Activated effector memory CD4-positive, alpha-beta T cell treated with anti-CD3 and anti-CD28 coated beads, Interleukin-2, amount 50 U/mL, for 16 hours (primary cell): ENCODE results near the gene DNAH17.

Source experiments
- DNase-seq: peaks from one replicate; pipeline ENCODE4 v3.0.0-alpha.2; 2020

Gene DNAH17

DNA sequence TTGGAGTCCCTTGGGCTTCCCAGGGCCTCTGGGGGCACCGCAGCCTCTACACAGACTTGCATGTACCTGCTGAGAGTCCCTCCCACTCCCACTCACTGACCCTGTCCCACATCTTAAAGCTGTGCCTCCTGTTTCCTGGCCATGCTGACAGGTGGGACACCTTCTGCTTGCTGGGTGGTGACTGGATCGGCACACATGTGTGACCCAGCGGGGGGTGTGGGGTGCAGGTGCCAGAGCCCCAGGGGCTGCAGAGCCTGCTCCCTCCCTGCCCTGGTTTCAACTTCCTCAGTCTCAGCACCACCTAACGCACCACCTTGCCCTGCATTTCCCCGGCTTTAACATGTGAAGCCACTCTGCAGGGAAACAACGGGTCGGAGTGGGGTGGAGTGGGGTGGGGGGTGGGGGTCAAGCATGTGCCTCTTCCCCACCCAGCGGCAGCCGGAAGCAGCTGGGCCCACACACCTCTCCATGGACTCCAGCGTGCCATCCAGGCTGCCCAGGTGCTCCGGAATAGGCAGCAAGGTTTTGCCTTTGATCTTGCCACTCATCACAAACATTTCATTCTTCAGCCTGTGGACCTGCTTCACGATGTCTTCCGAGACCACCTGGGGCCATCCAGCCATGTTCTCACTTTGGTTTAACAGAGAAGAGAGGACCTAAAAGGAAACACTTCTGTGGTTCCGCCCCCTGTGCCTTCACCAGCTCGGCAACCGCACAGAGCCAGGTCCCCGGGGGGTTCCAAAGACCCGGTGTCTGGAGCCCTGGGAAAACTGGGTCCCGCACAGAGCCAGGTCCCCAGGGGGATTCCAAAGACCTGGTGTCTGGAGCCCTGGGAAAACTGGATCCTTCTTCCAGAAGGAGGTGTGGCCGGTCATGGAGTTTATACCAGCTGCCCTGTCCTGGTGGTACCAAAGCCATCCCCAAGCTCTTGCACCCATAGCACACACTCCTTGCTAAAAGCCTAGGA is 4.7 kb downstream of the DNAH17 start:
- no peak for DNase-seq

DNA sequence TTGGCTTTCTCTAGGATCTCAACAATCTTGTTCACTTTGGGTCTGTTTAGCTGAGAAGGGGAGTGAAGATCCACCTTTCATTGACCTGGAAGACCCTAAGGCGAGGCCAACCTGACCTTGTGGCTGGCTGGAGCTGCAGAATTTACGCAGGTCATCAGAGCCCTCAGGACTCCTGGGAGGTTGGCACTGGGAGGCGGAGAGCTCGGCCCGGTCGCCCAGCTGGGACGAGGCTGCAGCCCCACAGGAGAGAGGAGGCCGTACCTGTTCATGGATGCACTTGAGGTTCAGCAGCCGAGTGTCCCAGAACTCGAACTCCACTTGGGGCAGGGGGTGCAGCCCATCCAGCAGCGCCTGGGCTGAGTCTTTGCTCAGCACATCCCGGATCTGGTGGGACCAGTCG is 5.9 kb downstream of the DNAH17 start:
- no peak for DNase-seq

DNA sequence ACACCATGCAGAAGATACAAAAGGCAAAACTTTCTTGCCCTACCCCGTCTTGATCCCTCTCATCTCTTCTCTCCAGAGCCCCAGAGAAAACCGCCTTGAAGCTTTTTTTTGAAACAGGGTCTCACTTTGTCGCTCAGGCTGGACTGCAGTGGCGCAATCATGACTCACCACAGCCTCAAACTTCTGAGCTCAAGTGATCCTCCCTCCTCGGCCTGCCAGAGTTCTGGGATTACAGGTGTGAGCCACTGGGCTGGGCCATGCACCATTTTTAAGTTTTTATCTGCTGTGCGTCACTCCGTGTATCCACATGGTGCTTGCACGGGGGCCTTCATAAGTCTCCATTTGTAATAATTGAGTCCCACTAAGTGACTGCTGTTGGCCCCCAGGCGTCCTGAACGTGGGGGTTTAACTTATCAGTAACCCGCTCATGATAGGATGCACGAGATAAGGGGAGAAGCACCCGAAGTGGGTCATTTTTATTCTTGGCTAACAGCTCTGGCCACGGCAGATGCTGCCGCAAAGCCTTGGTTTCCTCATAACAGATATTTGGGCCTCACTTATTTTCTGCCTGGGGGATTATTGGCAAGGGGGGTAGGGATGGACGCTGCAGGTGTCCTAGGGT is 8.6 kb downstream of the DNAH17 start:
- DNase-seq: no peak

GRCh38 chr17:78567991-78568390 is 9.2 kb downstream of the DNAH17 start:
- DNase-seq: no peak

DNA sequence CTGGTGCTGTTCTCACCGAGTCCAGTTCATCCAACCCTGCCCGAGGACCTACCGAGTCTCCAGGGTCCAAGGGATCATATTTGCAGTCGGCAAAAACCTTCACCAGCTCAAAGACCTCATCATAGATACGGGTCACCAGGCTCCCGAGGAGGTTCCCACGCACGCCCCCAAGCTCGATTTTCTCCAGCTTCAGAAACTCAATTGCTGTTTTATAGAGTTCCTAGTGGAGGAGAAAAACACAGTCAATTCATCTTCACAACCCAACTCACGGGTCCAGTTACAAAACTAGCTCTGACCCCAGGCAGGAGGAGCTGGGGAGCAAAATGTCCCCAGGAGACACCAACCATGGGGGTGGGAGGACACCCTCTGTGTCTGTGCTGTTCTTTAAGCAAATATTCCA is 10.2 kb downstream of the DNAH17 start:
- no peak for DNase-seq

DNA sequence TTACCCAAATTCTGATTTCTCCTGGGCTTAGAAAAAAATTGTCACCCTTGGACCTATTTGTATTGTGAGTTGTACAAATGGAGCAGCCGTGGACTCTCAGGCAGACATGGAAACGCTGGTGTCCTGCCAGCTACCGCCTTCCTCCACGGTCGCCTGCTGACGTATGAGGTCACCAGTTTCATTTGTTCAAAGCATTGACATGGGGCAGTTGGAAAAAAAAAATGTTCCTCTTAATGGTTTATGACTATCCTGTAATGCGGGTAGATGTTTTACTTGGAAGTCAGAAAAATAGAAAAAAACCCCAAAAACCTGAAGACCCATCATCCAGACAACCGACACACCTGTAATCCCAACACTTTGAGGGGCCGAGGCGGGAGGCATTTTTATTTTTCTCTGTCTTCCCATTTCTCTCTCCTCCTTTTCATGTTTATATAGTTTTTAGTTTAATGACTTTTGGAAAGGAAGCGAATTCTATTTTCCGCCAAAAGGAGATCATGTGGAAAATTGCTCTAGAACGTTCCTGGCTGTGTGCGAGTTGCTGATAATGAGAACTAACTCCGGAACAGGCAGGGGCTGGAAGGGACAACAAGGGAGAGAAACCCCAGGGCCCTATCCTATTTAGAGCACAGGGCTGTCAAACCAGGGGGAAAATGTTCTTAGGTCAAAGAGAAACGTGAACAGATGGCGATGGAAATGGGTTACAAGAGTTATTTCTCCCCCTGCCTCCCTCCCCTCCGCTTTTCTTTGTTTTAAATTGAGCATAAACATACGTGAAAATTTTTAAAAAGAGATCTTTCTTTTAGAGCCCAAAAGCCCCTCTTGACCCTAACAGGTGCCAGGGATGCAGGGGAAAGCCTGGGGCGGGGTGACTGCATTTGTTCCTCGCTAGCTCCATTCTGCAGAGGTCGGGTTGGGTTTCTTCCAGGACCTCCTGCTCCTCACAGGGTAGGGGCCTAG is 13.7 kb downstream of the DNAH17 start:
- DNase-seq: no peak

DNA sequence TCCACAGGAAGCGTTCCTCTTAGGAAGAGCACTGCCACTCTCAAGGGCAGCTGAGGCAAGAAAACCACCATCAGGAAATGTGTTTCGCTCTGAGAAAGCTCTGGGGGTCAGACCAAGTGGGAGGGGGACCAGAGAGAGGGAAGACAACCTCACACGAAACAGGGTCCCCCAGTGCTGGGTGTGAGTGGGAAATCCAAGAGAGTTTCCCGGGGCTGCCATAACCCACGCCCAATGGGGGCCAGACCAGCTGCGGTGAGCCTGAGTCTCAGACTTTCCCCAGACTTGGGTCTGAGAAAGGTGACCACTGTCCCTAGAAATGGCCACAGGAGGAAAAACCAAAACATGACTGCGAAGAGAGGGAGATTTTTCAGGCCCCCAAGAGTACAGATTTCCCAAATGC is 14.5 kb downstream of the DNAH17 start:
- no peak for DNase-seq

GRCh38 chr17:78561166-78561565 is 16.0 kb downstream of the DNAH17 start:
- no peak for DNase-seq

DNA sequence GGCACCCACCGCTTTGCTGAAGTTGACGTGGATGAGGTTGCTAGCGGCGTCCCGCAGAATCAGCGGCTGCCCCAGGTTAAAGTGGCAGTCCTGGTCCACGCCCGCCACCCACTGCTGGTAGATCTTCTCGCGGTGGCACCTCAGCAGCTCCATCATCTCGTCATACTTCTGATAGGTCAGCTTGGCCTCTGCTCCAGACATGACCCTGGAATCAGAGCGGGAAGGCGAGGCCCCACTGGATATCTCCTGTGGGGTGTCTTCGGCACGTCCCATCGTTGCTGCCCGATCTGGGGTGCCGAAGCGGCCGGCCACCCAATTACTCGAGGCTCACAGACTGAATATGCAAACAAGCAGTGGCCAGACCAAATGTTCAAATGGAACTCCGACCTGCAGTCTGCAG is 16.5 kb downstream of the DNAH17 start:
- no peak for DNase-seq

- no peak for DNase-seq
Observed at GRCh38 chr17:78559749-78560368, 17.3 kb downstream of the DNAH17 start.

GRCh38 chr17:78558989-78559388 is 18.2 kb downstream of the DNAH17 start:
- no peak for DNase-seq

DNA sequence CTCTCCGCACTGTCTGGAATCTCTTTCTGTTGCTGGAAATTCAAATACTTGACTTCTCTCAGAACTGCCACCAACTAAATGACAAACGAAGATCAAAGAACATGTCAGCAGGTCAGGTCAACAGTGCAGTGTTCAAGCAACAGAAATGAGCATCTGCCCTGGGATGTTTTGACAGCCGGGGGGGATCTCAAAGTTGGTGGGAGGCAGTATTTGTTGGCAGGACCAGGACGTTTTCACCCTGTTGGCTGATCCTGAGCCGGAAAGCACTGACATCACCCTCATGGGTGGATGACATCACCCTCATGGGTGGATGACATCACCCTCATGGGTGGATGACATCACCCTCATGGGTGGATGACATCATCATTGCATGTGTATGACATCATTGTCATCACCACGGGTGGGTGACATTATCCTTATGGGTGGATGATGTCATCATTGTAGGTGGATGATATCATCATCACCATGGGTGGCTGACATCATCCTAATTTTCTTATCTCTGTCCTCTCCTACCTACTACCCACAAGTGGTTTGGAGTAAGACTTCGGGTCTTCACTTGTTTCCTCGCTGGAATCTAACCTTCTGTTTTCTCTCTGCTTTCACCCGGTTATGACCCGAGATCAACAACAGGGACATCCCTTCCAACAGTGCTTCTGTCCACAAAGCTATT is 18.9 kb downstream of the DNAH17 start:
- no peak for DNase-seq

- DNase-seq: no peak
Observed at GRCh38 chr17:78557598-78558039, 19.6 kb downstream of the DNAH17 start.

DNA sequence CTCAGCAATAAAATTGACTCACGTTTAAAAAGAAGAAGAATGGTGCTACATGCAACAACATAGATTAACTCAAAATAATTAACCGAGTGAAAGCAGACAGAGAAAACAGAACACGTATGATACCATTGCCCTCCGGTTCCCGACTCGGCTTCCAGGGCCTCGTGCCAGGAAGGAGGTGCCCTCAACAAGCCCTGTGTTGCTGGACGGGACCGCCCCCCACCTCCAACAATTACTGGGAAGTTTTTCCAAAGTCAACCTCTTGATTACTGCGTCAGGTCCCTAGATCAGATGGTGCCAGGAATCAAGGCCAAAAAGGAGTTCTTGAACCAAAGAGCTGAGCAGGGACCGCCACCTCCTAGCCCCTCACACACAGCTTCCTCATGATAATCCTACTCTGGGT is 20.4 kb downstream of the DNAH17 start:
- DNase-seq: no peak

DNA sequence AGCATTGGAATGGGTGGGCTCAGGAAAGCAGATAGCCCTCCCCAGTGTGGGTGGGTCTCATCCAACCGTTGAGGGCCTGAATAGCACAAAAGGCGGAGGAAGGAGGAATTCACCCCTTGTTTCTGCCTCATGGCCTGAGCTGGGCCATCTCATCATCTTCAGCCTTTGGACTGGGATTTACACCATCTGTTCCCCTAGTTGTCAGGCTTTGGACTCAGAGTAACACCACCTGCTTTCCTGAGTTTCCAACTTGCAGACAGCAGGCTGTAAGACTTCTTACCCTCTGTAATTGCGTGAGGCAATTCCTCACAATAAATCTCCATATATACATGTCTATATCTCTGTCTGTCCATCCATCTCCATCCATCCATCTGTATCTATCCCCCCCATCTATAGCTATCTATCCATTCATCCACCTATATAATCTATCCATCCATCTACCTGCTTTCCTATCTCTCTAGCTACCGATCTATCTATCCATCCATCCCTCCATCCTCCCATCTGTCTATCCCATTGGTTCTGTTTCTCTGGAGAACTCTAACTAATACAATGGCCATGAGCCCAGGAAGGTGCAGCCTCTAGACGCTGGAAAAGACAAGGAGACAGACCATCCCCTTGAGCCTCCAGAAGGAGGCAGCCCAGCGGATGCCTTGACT is 21.3 kb downstream of the DNAH17 start:
- no peak for DNase-seq

GRCh38 chr17:78550464-78550863 is 26.7 kb downstream of the DNAH17 start:
- DNase-seq: no peak

DNA sequence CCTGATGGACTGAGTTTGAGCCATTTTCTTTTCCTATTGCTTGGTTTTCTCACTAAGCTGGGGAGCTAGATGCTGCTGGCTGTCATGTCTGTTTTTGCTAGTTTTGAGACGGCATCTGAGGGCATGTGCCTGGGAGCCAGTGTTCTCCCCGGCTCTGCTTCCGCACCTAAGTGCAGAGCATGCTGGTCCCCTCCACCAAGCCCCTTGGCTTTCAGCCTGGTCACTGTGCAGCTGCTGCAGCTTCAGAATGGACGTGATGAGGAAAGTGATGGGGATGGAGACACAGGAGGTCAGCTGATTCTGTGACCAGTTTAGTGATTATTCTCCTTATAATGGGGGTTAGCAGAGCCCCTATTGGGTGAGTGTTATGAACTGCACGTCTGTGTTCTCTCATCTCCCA is 28.5 kb downstream of the DNAH17 start:
- DNase-seq: peak; percentile 57

DNA sequence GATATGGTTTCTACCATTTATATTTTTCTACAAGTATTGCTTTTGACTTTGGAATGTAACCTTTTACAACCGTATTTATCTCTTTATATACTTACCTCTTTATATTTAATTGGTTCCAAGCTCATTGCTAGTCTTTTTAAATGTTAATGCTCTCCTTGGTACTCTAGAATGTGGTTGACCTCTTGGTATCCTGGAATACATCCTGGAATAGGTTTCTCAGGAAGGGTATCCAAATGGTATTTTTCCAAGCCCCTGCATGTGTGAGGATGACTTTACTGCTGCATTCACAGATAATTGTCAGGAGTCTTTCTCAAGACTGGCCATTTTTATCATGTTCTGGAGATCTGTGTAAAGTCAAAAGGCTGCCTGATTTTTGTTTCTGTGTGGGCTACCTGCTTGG is 30.2 kb downstream of the DNAH17 start:
- DNase-seq: no peak

GRCh38 chr17:78546476-78546875 is 30.7 kb downstream of the DNAH17 start:
- DNase-seq: no peak

GRCh38 chr17:78544881-78545755 is 32.1 kb downstream of the DNAH17 start:
- no peak for DNase-seq
